H1 (cell line): ENCODE measurements around the gene RNF187. TPM values are rescaled to one million over a fixed set of nuclear protein-coding genes. Genes with fewer than 3 reads are reported as not detected.

Experiments used
- CTCF ChIA-PET: fragments of 300-600 bp; sonication (Branson Sonifier 250); formaldehyde crosslinking; loops from one replicate; lab custom pipeline; 2021; ENCODE audit not compliant: partially characterized antibody; lab: Charles Lee
- POLR2A ChIA-PET: fragments of 300-600 bp; sonication (Branson Sonifier 250); formaldehyde crosslinking; loops from one replicate; lab custom pipeline; 2021; ENCODE audit warnings: inconsistent platforms; ENCODE audit not compliant: partially characterized antibody; lab: Charles Lee
- DNase-seq, 2 experiments: peaks; one replicate each; pipeline versions ENCODE4 v3.0.0 to v3.0.0-alpha.2; 2010 to 2022; ENCODE audit warnings: low spot score in 2 of 2, low read depth in 1 of 2, mixed read lengths in 1 of 2
- FAIRE-seq: peaks from 2 replicates; lab custom pipeline; 2011; peaks lifted over from hg19 to GRCh38; lab: Jason Lieb, UNC
- H2AFZ ChIP-seq: 2 replicates; pipeline ENCODE4 v1.8.1; 2012; ENCODE audit warnings: low read length, inconsistent platforms
- H2AK5ac ChIP-seq: 2 replicates; pipeline ENCODE4 v1.6.1; 2013; ENCODE audit warnings: low read depth, low read length
- H2BK120ac ChIP-seq: replicated peaks from 2 replicates; pipeline ENCODE3; 2013; ENCODE audit warnings: low read depth, low read length, inconsistent platforms
- H2BK12ac ChIP-seq: 2 replicates; pipeline ENCODE4 v1.6.1; 2013; ENCODE audit warnings: low read depth, low read length
- H2BK15ac ChIP-seq: 2 replicates; pipeline ENCODE4 v1.6.1; 2013; ENCODE audit warnings: low read length
- H2BK20ac ChIP-seq: 2 replicates; pipeline ENCODE4 v1.6.1; 2013; ENCODE audit warnings: low read length
- H2BK5ac ChIP-seq: 2 replicates; pipeline ENCODE4 v1.6.1; 2013; ENCODE audit warnings: low read depth, low read length
- H3K14ac ChIP-seq: 2 replicates; pipeline ENCODE4 v1.6.1; 2013; ENCODE audit warnings: inconsistent platforms; ENCODE audit not compliant: insufficient read length
- H3K18ac ChIP-seq: 2 replicates; pipeline ENCODE4 v1.6.1; 2013; ENCODE audit warnings: low read length; ENCODE audit errors: extremely low read depth
- H3K23ac ChIP-seq: 2 replicates; pipeline ENCODE4 v1.6.1; 2013; ENCODE audit warnings: inconsistent platforms; ENCODE audit not compliant: insufficient read length
- H3K23me2 ChIP-seq: 2 replicates; pipeline ENCODE4 v1.6.1; 2013; ENCODE audit warnings: low read depth, low read length
- H3K27ac ChIP-seq: 2 replicates; pipeline ENCODE4 v1.6.1; 2011; ENCODE audit warnings: low read depth, low read length, inconsistent platforms
- H3K27me3 ChIP-seq, 4 experiments: replicated peaks in 1 of 4; 1 replicate in 1 of 4; 2 replicates in 3 of 4; pipeline versions ENCODE4 v1.6.1 to v1.8.1; 2011 to 2013; ENCODE audit warnings: low read length in 3 of 4, mild to moderate bottlenecking in 3 of 4, inconsistent platforms in 2 of 4, mixed read lengths in 2 of 4, moderate library complexity in 1 of 4; ENCODE audit not compliant: control insufficient read depth in 3 of 4, insufficient read depth in 3 of 4; ENCODE audit errors: extremely low read depth in 1 of 4
- H3K36me3 ChIP-seq, 4 experiments: 2 replicates each; pipeline versions ENCODE4 v1.6.1 to v1.8.1; 2011 to 2013; ENCODE audit warnings: mild to moderate bottlenecking in 4 of 4, low read length in 3 of 4, moderate library complexity in 2 of 4, control low read depth in 1 of 4, inconsistent platforms in 1 of 4; ENCODE audit not compliant: insufficient read depth in 4 of 4, control insufficient read depth in 2 of 4
- H3K4ac ChIP-seq: replicated peaks from 2 replicates; pipeline ENCODE3; 2013; ENCODE audit warnings: low read length, low read depth, mixed read lengths, inconsistent platforms; ENCODE audit not compliant: insufficient read length
- H3K4me1 ChIP-seq, 4 experiments: replicated peaks in 1 of 4; 1 replicate in 1 of 4; 2 replicates in 3 of 4; pipeline versions ENCODE4 v1.6.1 to v1.8.1; 2011 to 2013; ENCODE audit warnings: low read length in 3 of 4, inconsistent platforms in 2 of 4, mixed read lengths in 1 of 4; ENCODE audit not compliant: insufficient read depth in 4 of 4, control insufficient read depth in 3 of 4
- H3K4me2 ChIP-seq, 2 experiments: 2 replicates each; pipeline versions ENCODE4 v1.6.1 to v1.8.1; 2011 to 2013; ENCODE audit warnings: low read depth in 2 of 2, low read length in 2 of 2, control low read depth in 1 of 2, inconsistent platforms in 1 of 2, mild to moderate bottlenecking in 1 of 2; ENCODE audit not compliant: insufficient read depth in 1 of 2
- H3K4me3 ChIP-seq, 4 experiments: fragments of 200-600, 300-600 bp in 1 of 4; sonication (generic), shearing (Covaris generic), sonication (Bioruptor Twin) in 1 of 4; 2 replicates each; pipeline versions ENCODE4 v1.5.1 to v1.8.1; 2011 to 2016; ENCODE audit warnings: low read length in 4 of 4, low read depth in 3 of 4, control low read depth in 2 of 4, inconsistent platforms in 2 of 4, mild to moderate bottlenecking in 2 of 4, mixed read lengths in 1 of 4, moderate library complexity in 1 of 4; ENCODE audit not compliant: insufficient read depth in 2 of 4; ENCODE audit errors: extremely low read depth in 1 of 4
- H3K56ac ChIP-seq: replicated peaks from 2 replicates; pipeline ENCODE3; 2013; ENCODE audit warnings: low read depth, mild to moderate bottlenecking, mixed read lengths, low read length, inconsistent platforms; ENCODE audit not compliant: insufficient read length
- H3K79me1 ChIP-seq: 2 replicates; pipeline ENCODE4 v1.6.1; 2013; ENCODE audit warnings: low read depth, low read length, control low read depth
- H3K79me2 ChIP-seq, 2 experiments: 2 replicates each; pipeline versions ENCODE4 v1.6.1 to v1.8.1; 2012 to 2013; ENCODE audit warnings: low read length in 2 of 2, mild to moderate bottlenecking in 2 of 2, inconsistent platforms in 1 of 2; ENCODE audit not compliant: insufficient read depth in 2 of 2, control insufficient read depth in 1 of 2
- H3K9ac ChIP-seq, 4 experiments: replicated peaks in 1 of 4; 1 replicate in 1 of 4; 2 replicates in 3 of 4; pipeline versions ENCODE4 v1.6.1 to v1.8.1; 2011 to 2013; ENCODE audit warnings: low read depth in 3 of 4, low read length in 3 of 4, control low read depth in 2 of 4, mild to moderate bottlenecking in 2 of 4, moderate library complexity in 2 of 4, inconsistent platforms in 1 of 4; ENCODE audit errors: extremely low read depth in 1 of 4
- H3K9me3 ChIP-seq, 2 experiments: 2 replicates each; pipeline versions ENCODE4 v1.6.1 to v1.8.1; 2012 to 2013; ENCODE audit warnings: mild to moderate bottlenecking in 2 of 2, moderate library complexity in 2 of 2, control low read depth in 1 of 2, inconsistent platforms in 1 of 2, low read depth in 1 of 2, low read length in 1 of 2, mixed read lengths in 1 of 2; ENCODE audit not compliant: insufficient read depth in 2 of 2
- H4K20me1 ChIP-seq, 2 experiments: replicated peaks in 1 of 2; 2 replicates each; pipeline versions ENCODE3 to v1.8.1; 2011 to 2013; ENCODE audit warnings: inconsistent platforms in 2 of 2, low read length in 2 of 2, mild to moderate bottlenecking in 1 of 2; ENCODE audit not compliant: insufficient read depth in 2 of 2, control insufficient read depth in 1 of 2
- H4K5ac ChIP-seq: 2 replicates; pipeline ENCODE4 v1.6.1; 2013; ENCODE audit warnings: low read length, low read depth, mixed read lengths, inconsistent platforms; ENCODE audit not compliant: insufficient read length
- H4K8ac ChIP-seq: 2 replicates; pipeline ENCODE4 v1.8.0; 2013; ENCODE audit warnings: mild to moderate bottlenecking, moderate library complexity, low read length, inconsistent platforms; ENCODE audit not compliant: insufficient read depth; ENCODE audit errors: extremely low read depth
- H4K91ac ChIP-seq: replicated peaks from 2 replicates; pipeline ENCODE3; 2013; ENCODE audit warnings: low read length, mixed read lengths, inconsistent platforms; ENCODE audit not compliant: insufficient read length
- CBX5 ChIP-seq: fragments of 300-800, 300-1000 bp; sonication (generic); IDR thresholded peaks from 2 replicates; pipeline ENCODE4 v1.7.1; 2016; ENCODE audit warnings: antibody characterized with exemption, low read length, low read depth
- CBX8 ChIP-seq: fragments of 300-800, 300-1000 bp; sonication (generic); IDR thresholded peaks from 2 replicates; pipeline ENCODE4 v1.7.1; 2016; ENCODE audit warnings: low read depth, low read length, borderline replicate concordance
- EZH2 ChIP-seq: fragments of 200-600 bp; sonication (generic); IDR thresholded peaks from 2 replicates; pipeline ENCODE4 v1.7.1; 2012; ENCODE audit warnings: low read depth, mild to moderate bottlenecking, moderate library complexity, low read length, inconsistent platforms; ENCODE audit not compliant: severe bottlenecking
- FOSL1 ChIP-seq: IDR thresholded peaks from 2 replicates; pipeline ENCODE4 v1.6.1; 2011; ENCODE audit warnings: mild to moderate bottlenecking, low read depth, low read length, moderate library complexity; ENCODE audit not compliant: insufficient read depth
- GABPA ChIP-seq: IDR thresholded peaks from 2 replicates; pipeline ENCODE4 v1.6.1; 2011; ENCODE audit warnings: mild to moderate bottlenecking, low read length, moderate library complexity, borderline replicate concordance; ENCODE audit not compliant: insufficient read depth
- GTF2F1 ChIP-seq: IDR thresholded peaks from 2 replicates; pipeline ENCODE4 v1.6.1; 2012; ENCODE audit warnings: low read depth, low read length, improper control_type of control experiment, borderline replicate concordance
- POLR2A ChIP-seq, 2 experiments: IDR thresholded peaks; 1 replicate in 1 of 2; 2 replicates in 1 of 2; pipeline ENCODE4 v1.6.1; 2011; ENCODE audit warnings: low read depth in 2 of 2, low read length in 2 of 2, mild to moderate bottlenecking in 2 of 2; ENCODE audit errors: control extremely low read depth in 1 of 2
- SP2 ChIP-seq: IDR thresholded peaks from 2 replicates; pipeline ENCODE4 v1.6.1; 2012; ENCODE audit warnings: mild to moderate bottlenecking, low read length, inconsistent platforms
- SP4 ChIP-seq: IDR thresholded peaks from 2 replicates; pipeline ENCODE4 v1.6.1; 2012; ENCODE audit warnings: low read length, inconsistent platforms
- WGBS, 2 experiments: shearing (Covaris generic) in 1 of 2; methylation state at CpG; one replicate each; pipeline versions ENCODE4 v1.1.6 to v1.1.7; 2013 to 2015; ENCODE audit warnings: low lambda C conversion rate in 2 of 2, mixed read lengths in 2 of 2, inconsistent platforms in 1 of 2, low coverage in 1 of 2, missing lambda C conversion rate in 1 of 2; ENCODE audit not compliant: insufficient replicate concordance in 2 of 2, insufficient coverage in 1 of 2, insufficient read length in 1 of 2; ENCODE audit errors: extremely low coverage in 1 of 2, missing lambda C conversion rate in 1 of 2; 5-methylcytosine and 5-hydroxymethylcytosine counted together
- polyA plus RNA-seq, 7 experiments: library from polyadenylated mRNA; depleted of rRNA in 3 of 7; stranded (reverse) in 5 of 7; unstranded in 2 of 7; fragments of >200 nt in 5 of 7; fragments of 200-250 nt in 2 of 7; gene quantifications; 1 replicate in 5 of 7; 2 replicates in 1 of 7; 4 replicates in 1 of 7; pipeline versions ENCODE4 v1.2.1 to v1.2.3, GENCODE V29; 2011 to 2013; ENCODE audit warnings: missing spikeins in 2 of 7, mixed read lengths in 2 of 7
- total RNA-seq: library from RNA; stranded (reverse); fragmentation: NEBNext Ultra II Directional; extraction: Animal tissue kit (Norgen Biotek cat#: 25700); gene quantifications from 2 replicates; pipeline ENCODE4 v1.2.1, GENCODE V29; 2021

RNF187 gene
- total and polyA plus RNA-seq, 2 of the 8 experiments (the other 6 are each of a cell fraction or from before 2014, with no cell fraction given): 47.0 to 113 TPM

- Histone ChIP-seq H3K9ac (no peak overlapping the region), H2AFZ (no peak overlapping the region), H3K27ac (no peak overlapping the region), H3K4me3 (no peak overlapping the region), H3K79me1 (no peaks in the 10 kb centered on the region), H3K18ac (no peak overlapping the region), H2AK5ac (no peak overlapping the region), H3K4me2 (no peak overlapping the region; a peak in 1 of 4 replicates), H4K91ac (no peak overlapping the region), H3K79me2 (no peaks in the 10 kb centered on the region), H3K27me3 (peaks cover 4 to 33% (median 21%) of the 10 kb centered on the region in 4 experiments), H2BK12ac (no peak overlapping the region), H3K14ac (no peak overlapping the region), H3K9me3 (no peaks in the 10 kb centered on the region), H2BK20ac (no peak overlapping the region), H3K36me3 (no peaks in the 10 kb centered on the region), H3K56ac (no peak overlapping the region), H4K5ac (no peak overlapping the region), H2BK120ac (no peak overlapping the region), H2BK5ac (no peak overlapping the region), H4K8ac (no peak overlapping the region), H3K23ac (no peak overlapping the region), H3K4ac (no peak overlapping the region), H4K20me1 (no peaks in the 10 kb centered on the region), H3K4me1 (peaks cover 0 to 16% (median 5%) of the 10 kb centered on the region in 4 experiments; a peak in 5 of 7 replicates), H3K23me2 (peaks cover 16% of the 10 kb centered on the region), H2BK15ac (no peak overlapping the region)
- no peak for TF ChIP-seq CBX5
- TF ChIP-seq CBX8: no peak
- no peak for TF ChIP-seq GTF2F1
- no peak for TF ChIP-seq FOSL1
- TF ChIP-seq SP2: no peak
- TF ChIP-seq EZH2: no peak
- TF ChIP-seq POLR2A (IDR thresholded peaks at IDR 0.05; ENCODE audit: control extremely low read depth in 1 of 2, low read depth in 2 of 2, low read length in 2 of 2): no peak
- no peak for TF ChIP-seq SP4
- no peak for TF ChIP-seq GABPA
- POLR2A ChIA-PET: interaction anchor here (1.2 to 14.5 kb wide), 4 partner anchors 12 to 96 kb away, joined by 3 to 232 read pairs (median 8); partner anchors contain the start of gene TRIM11
- CTCF ChIA-PET: interaction anchor here (8.9 kb wide), 1 partner anchor 11 kb away, joined by 117 read pairs; no protein-coding TSS in a partner anchor
- DNase-seq (no peak), FAIRE-seq (no peak)
- WGBS, 2 experiments: 87% methylated on average over 5 of the region's 5 CpGs; no CpG with 5 or more reads in 1 of the 2 experiments
Observed at GRCh38 chr1:228462560-228462959, 24.6 kb upstream of the RNF187 start.
